Gastroesophageal sphincter (tissue), 4 donors: ENCODE data around the gene THRAP3. TPM values are rescaled to one million over a fixed set of nuclear protein-coding genes. Genes with fewer than 3 reads are reported as not detected.
A peak's percentile ranks its signal among the peaks of the same experiment; 100 is the strongest.

ENCODE experiments used
- ATAC-seq: fragments of 150-250 bp; one replicate; pipeline ENCODE4 v1.9.1; 2016; ENCODE audit warnings: mild to moderate bottlenecking, moderate library complexity
- H3K27ac ChIP-seq, 4 donors: fragments of 200-600 bp; sonication (generic) in 3 of 4; 1 replicate in 3 of 4; 2 replicates in 1 of 4; pipeline ENCODE4 v1.5.1; 2016 to 2019
- H3K27me3 ChIP-seq: fragments of 200-600 bp; sonication (generic); one replicate; pipeline ENCODE4 v1.5.1; 2019
- H3K36me3 ChIP-seq, 2 donors: fragments of 200-600 bp; sonication (generic); one replicate each; pipeline ENCODE4 v1.5.1; 2019; ENCODE audit warnings: control low read depth in 1 of 2
- H3K4me1 ChIP-seq, 3 donors: fragments of 200-600 bp; sonication (generic); 1 replicate in 2 of 3; 2 replicates in 1 of 3; pipeline ENCODE4 v1.5.1; 2016 to 2019; ENCODE audit warnings: control low read depth in 2 of 3
- H3K4me3 ChIP-seq, 2 donors: fragments of 200-600 bp; sonication (generic); one replicate each; pipeline ENCODE4 v1.5.1; 2019; ENCODE audit warnings: mild to moderate bottlenecking in 1 of 2, moderate library complexity in 1 of 2
- H3K9me3 ChIP-seq, 3 donors: fragments of 200-600 bp; sonication (generic); one replicate each; pipeline ENCODE4 v1.5.1; 2017 to 2019; ENCODE audit warnings: control low read depth in 2 of 3
- CTCF ChIP-seq, 4 experiments: fragments of 200-600 bp in 2 of 4; fragments of 450-650 bp in 2 of 4; sonication (generic) in 1 of 4; IDR thresholded peaks; one replicate each; pipeline ENCODE4 v1.5.1; 2017 to 2019; ENCODE audit warnings: antibody characterized with exemption in 4 of 4, mild to moderate bottlenecking in 2 of 4, moderate library complexity in 2 of 4
- EP300 ChIP-seq: sonication (generic); formaldehyde crosslinking; IDR thresholded peaks from one replicate; pipeline ENCODE4 v1.6.1; 2017; ENCODE audit warnings: antibody characterized with exemption, mild to moderate bottlenecking
- POLR2A ChIP-seq, 2 donors: fragments of 450-650 bp; IDR thresholded peaks; one replicate each; pipeline ENCODE4 v1.6.1; 2017; ENCODE audit warnings: antibody characterized with exemption in 2 of 2, mild to moderate bottlenecking in 2 of 2, moderate library complexity in 1 of 2
- POLR2AphosphoS5 ChIP-seq: sonication (generic); formaldehyde crosslinking; IDR thresholded peaks from one replicate; pipeline ENCODE4 v1.6.1; 2017; ENCODE audit warnings: antibody characterized with exemption
- WGBS, 2 donors: methylation state at CpG; one replicate each; pipeline ENCODE4 v1.1.5; 2018; ENCODE audit warnings: low coverage in 1 of 2; 5-methylcytosine and 5-hydroxymethylcytosine counted together
- total RNA-seq, 4 donors: library from RNA; depleted of rRNA; stranded (reverse); fragments of >200 nt; gene quantifications; one replicate each; pipeline ENCODE4 v1.1.0, GENCODE V29; 2016

The THRAP3 gene
- total RNA-seq, 4 donors from 2014 or later: 100 to 123 (median 114) TPM

DNA sequence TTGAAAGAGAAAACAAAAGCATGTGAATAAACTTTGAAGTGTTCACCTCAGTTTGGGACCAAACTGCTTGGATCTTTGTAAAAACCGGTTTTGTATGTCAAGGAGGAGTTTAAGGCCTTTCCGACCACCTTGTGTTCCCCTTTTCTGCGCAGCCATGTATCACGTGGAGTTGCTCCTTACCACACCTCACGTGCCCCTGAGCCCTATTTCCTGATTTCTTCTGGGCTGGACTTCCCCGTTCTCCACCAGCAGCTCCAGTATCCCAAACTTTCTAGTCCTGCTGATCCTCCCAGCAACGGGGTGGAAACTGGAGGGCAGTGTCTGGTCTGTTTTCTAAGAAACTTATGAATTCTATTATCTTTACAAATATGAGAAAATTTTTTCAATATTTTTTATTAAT, 80.3 kb downstream of the THRAP3 start:
- H3K27ac ChIP-seq: no peak overlapping the region
- no peak overlapping the region for H3K4me3 ChIP-seq
- 69 to 73% methylated on average over 6 to 7 of the region's 7 CpGs for WGBS, 2 donors
- H3K36me3 ChIP-seq: peaks cover 3 to 57% of the 10 kb centered on the region in 2 donors
- H3K27me3 ChIP-seq: no peaks in the 10 kb centered on the region
- no peak for ATAC-seq
- TF ChIP-seq CTCF (IDR thresholded peaks at IDR 0.05) (no peak), POLR2AphosphoS5 (no peak), POLR2A (IDR thresholded peaks at IDR 0.05) (no peak), EP300 (no peak)
- peaks cover 0 to 23% (median 10%) of the 10 kb centered on the region in 3 donors for H3K4me1 ChIP-seq
- H3K9me3 ChIP-seq: no peaks in the 10 kb centered on the region

DNA sequence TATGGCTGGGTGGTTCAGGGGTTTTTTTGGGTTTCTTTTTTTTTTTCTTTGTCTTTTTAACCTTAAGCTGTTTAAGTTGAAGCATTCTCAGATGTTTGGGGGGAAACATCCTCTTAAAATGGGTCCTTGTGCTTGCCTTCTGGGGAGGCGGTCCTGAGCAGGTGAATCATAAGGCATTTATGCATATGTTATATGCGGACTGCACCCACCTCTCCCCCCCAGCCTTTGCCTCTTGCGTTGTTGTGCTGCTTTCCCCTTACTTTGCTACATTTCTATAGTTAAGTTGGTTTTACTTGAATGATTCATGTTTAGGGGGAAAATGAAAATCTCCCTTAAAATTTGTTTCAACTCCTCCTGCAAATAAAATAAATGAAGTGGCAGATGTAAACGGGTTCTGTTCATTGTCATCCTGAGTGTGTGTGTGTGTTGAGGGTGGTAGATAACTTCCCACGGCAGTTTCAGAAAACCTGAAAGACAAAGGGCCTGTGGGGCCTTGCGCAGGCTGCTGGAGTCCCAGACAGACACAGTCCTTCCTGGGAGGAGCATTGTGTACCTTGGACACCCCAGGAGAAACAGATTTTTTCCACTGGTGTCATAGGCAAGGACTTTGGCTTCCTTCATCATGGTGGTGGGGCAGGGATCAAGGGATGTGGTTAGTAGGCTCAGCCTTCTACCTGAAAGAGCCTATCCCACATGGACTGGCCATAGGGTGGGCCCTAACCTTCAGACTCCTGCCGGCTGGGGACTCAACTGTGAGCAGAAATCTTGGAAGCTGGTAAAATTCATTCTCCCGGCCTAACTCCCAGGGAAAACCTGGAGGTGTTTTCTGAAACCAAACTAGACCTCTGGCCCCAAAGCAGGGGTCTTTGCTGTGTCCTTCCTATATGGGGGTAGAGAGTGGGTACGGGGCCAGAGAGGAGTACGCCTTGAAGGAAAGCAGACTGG, 81.0 kb downstream of the THRAP3 start:
- no peak for ATAC-seq
- no peak for TF ChIP-seq POLR2A (IDR thresholded peaks at IDR 0.05)
- TF ChIP-seq POLR2AphosphoS5: no peak
- no peak for TF ChIP-seq CTCF (IDR thresholded peaks at IDR 0.05)
- 71 to 84% methylated on average over 7 to 8 of the region's 10 CpGs for WGBS, 2 donors
- H3K9me3 ChIP-seq: no peaks in the 10 kb centered on the region
- H3K27ac ChIP-seq: peak overlapping the region in 3 of 4 donors; percentile 80 to 84 (median 82)
- peaks cover 0 to 21% (median 10%) of the 10 kb centered on the region in 3 donors for H3K4me1 ChIP-seq
- H3K4me3 ChIP-seq: no peak overlapping the region
- peaks cover 3 to 50% of the 10 kb centered on the region in 2 donors for H3K36me3 ChIP-seq
- H3K27me3 ChIP-seq: no peaks in the 10 kb centered on the region

DNA sequence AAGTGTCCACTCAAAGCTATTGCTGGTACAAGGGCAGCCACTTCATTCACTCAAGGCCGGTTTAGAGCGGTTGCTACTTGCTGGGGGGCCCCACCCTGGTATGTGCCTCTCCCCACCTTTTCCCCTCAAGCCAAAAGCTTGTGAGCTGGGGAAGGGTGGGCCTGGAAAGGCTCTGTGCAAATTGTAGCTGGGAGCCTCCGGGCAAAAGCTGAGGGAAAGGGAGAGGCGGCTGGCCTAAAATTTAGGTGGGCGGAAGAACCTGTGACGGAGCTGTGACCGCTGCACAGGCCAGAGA, 81.6 kb downstream of the THRAP3 start:
- no peak for ATAC-seq
- Histone ChIP-seq H3K27me3 (no peaks in the 10 kb centered on the region), H3K36me3 (peaks cover 3 to 43% of the 10 kb centered on the region in 2 donors), H3K4me3 (peak overlapping the region in 1 of 2 donors; percentile 71), H3K27ac (peak overlapping the region in 3 of 4 donors; percentile 80 to 84 (median 82)), H3K9me3 (no peaks in the 10 kb centered on the region), H3K4me1 (peaks cover 0 to 21% (median 10%) of the 10 kb centered on the region in 3 donors)
- no peak for TF ChIP-seq POLR2A (IDR thresholded peaks at IDR 0.05)
- TF ChIP-seq EP300: no peak
- TF ChIP-seq POLR2AphosphoS5: no peak
- TF ChIP-seq CTCF (IDR thresholded peaks at IDR 0.05): no peak
- WGBS, 2 donors: no CpG with 5 or more reads among the region's 7 CpGs

- peak within 1 kb of the TSS; percentile 71 to 83 for H3K4me3 ChIP-seq
- peaks cover 0 to 38% of the 10 kb centered on the region in 2 donors for H3K36me3 ChIP-seq
- no peaks in the 10 kb centered on the region for H3K27me3 ChIP-seq
- no peaks in the 10 kb centered on the region for H3K9me3 ChIP-seq
- TF ChIP-seq EP300 (no peak), POLR2AphosphoS5 (no peak), CTCF (IDR thresholded peaks at IDR 0.05) (peak in 1 of 4 experiments; percentile 39), POLR2A (IDR thresholded peaks at IDR 0.05) (no peak)
- H3K27ac ChIP-seq: peak within 1 kb of the TSS; percentile 45 to 84 (median 81)
- ATAC-seq: peak; percentile 49
- peaks cover 0 to 21% (median 10%) of the 10 kb centered on the region in 3 donors for H3K4me1 ChIP-seq
- WGBS, 2 donors: no CpG with 5 or more reads among the region's 65 CpGs
Observed at GRCh38 chr1:36306210-36306901, 82.1 kb downstream of the THRAP3 start, which contains the start of gene SH3D21. Gene SH3D21, plus strand, starts transcription at chr1:36306368. Its CDS starts 53 bp downstream, at chr1:36306421.
